Activated naive CD4-positive, alpha-beta T cell treated with anti-CD3 and anti-CD28 coated beads, Interleukin-2, amount 10 ng/mL, durations not matched to agents 7 days and 5 days (primary cell): Measurements from ENCODE around the gene ADAT3.
A peak's percentile ranks its signal among the peaks of the same experiment; 100 is the strongest.

Experiments used
- CTCF ChIA-PET: fragments of 350-600 bp; sonication (Branson Sonifier 250); formaldehyde crosslinking; loops from one replicate; lab custom pipeline; 2021; ENCODE audit warnings: antibody characterized with exemption; lab: Charles Lee
- DNase-seq: peaks from one replicate; pipeline ENCODE4 v3.0.0-alpha.2; 2020
- H3K27ac Mint-ChIP-seq: one replicate; pipeline ENCODE4 v1.8.0; 2021; ENCODE audit warnings: mild to moderate bottlenecking, moderate library complexity, mixed read lengths
- H3K27me3 Mint-ChIP-seq: one replicate; pipeline ENCODE4 v1.8.0; 2021; ENCODE audit warnings: mild to moderate bottlenecking, mixed read lengths
- H3K36me3 Mint-ChIP-seq: one replicate; pipeline ENCODE4 v1.8.0; 2021; ENCODE audit warnings: mixed read lengths
- H3K4me1 Mint-ChIP-seq: one replicate; pipeline ENCODE4 v1.8.0; 2021; ENCODE audit warnings: mixed read lengths
- H3K4me3 Mint-ChIP-seq: one replicate; pipeline ENCODE4 v1.8.0; 2021; ENCODE audit warnings: mild to moderate bottlenecking, moderate library complexity, mixed read lengths
- H3K9me3 Mint-ChIP-seq: one replicate; pipeline ENCODE4 v1.8.0; 2021; ENCODE audit warnings: mixed read lengths

Gene ADAT3

GRCh38 chr19:1920644-1921043 is 15.4 kb downstream of the ADAT3 start:
- H3K27ac Mint-ChIP-seq = peak overlapping the region; percentile 49
- CTCF ChIA-PET = no interaction called here
- DNase-seq = no peak
- H3K4me1 Mint-ChIP-seq = peaks cover 23% of the 10 kb centered on the region
- no peaks in the 10 kb centered on the region for H3K27me3 Mint-ChIP-seq
- H3K4me3 Mint-ChIP-seq = no peak overlapping the region
- no peaks in the 10 kb centered on the region for H3K9me3 Mint-ChIP-seq
- H3K36me3 Mint-ChIP-seq = peaks cover 14% of the 10 kb centered on the region

GRCh38 chr19:1921326-1921725 is 16.1 kb downstream of the ADAT3 start:
- no peak for DNase-seq
- Mint-ChIP-seq H3K4me1 (peaks cover 23% of the 10 kb centered on the region), H3K4me3 (no peak overlapping the region), H3K27ac (no peak overlapping the region), H3K9me3 (no peaks in the 10 kb centered on the region), H3K36me3 (peaks cover 14% of the 10 kb centered on the region), H3K27me3 (no peaks in the 10 kb centered on the region)
- CTCF ChIA-PET = no interaction called here

- DNase-seq = no peak
- Mint-ChIP-seq H3K27me3 (no peaks in the 10 kb centered on the region), H3K4me1 (peaks cover 26% of the 10 kb centered on the region), H3K4me3 (no peak overlapping the region), H3K9me3 (no peaks in the 10 kb centered on the region), H3K36me3 (peaks cover 14% of the 10 kb centered on the region), H3K27ac (peak overlapping the region; percentile 71)
- CTCF ChIA-PET = no interaction called here
These were observed 16.6 kb downstream of the ADAT3 start for GRCh38 chr19:1921825-1922224.

GRCh38 chr19:1922803-1923202 is 17.6 kb downstream of the ADAT3 start:
- peaks cover 36% of the 10 kb centered on the region for H3K4me1 Mint-ChIP-seq
- peak overlapping the region; percentile 87 for H3K27ac Mint-ChIP-seq
- no peak overlapping the region for H3K4me3 Mint-ChIP-seq
- peaks cover 3% of the 10 kb centered on the region for H3K9me3 Mint-ChIP-seq
- H3K36me3 Mint-ChIP-seq = peaks cover 11% of the 10 kb centered on the region
- H3K27me3 Mint-ChIP-seq = peaks cover 2% of the 10 kb centered on the region
- CTCF ChIA-PET = interaction anchor here (1.1 to 1.9 kb wide), 3 partner anchors 14 to 25 kb away, joined by 3 to 10 read pairs (median 4); no protein-coding TSS in a partner anchor
- no peak for DNase-seq

- Mint-ChIP-seq H3K4me3 (no peak overlapping the region), H3K27me3 (peaks cover 4% of the 10 kb centered on the region), H3K9me3 (peaks cover 4% of the 10 kb centered on the region), H3K27ac (peak overlapping the region; percentile 87), H3K36me3 (peaks cover 9% of the 10 kb centered on the region), H3K4me1 (peaks cover 41% of the 10 kb centered on the region)
- peak; percentile 65 for DNase-seq
- CTCF ChIA-PET = interaction anchor here (1.1 to 1.9 kb wide), 3 partner anchors 13 to 26 kb away, joined by 3 to 10 read pairs (median 4); no protein-coding TSS in a partner anchor
These were observed 18.1 kb downstream of the ADAT3 start for GRCh38 chr19:1923319-1923718.

- CTCF ChIA-PET = interaction anchor here (1.9 kb wide), 1 partner anchor 27 kb away, joined by 10 read pairs; no protein-coding TSS in a partner anchor
- no peak for DNase-seq
- Mint-ChIP-seq H3K4me1 (peaks cover 50% of the 10 kb centered on the region), H3K36me3 (peaks cover 8% of the 10 kb centered on the region), H3K27me3 (peaks cover 10% of the 10 kb centered on the region), H3K4me3 (no peak overlapping the region), H3K9me3 (peaks cover 4% of the 10 kb centered on the region), H3K27ac (peak overlapping the region; percentile 55)
These were observed 19.2 kb downstream of the ADAT3 start for GRCh38 chr19:1924320-1924961.

- no peak overlapping the region for H3K27ac Mint-ChIP-seq
- peaks cover 58% of the 10 kb centered on the region for H3K4me1 Mint-ChIP-seq
- peaks cover 4% of the 10 kb centered on the region for H3K9me3 Mint-ChIP-seq
- peaks cover 21% of the 10 kb centered on the region for H3K27me3 Mint-ChIP-seq
- no peak for DNase-seq
- H3K36me3 Mint-ChIP-seq = peaks cover 5% of the 10 kb centered on the region
- H3K4me3 Mint-ChIP-seq = no peak overlapping the region
- CTCF ChIA-PET = no interaction called here
These were observed 20.3 kb downstream of the ADAT3 start for GRCh38 chr19:1925544-1925943.

- Mint-ChIP-seq H3K27ac (peak overlapping the region; percentile 5), H3K4me1 (peaks cover 44% of the 10 kb centered on the region), H3K27me3 (peaks cover 36% of the 10 kb centered on the region), H3K36me3 (peaks cover 16% of the 10 kb centered on the region), H3K4me3 (peak overlapping the region; percentile 71), H3K9me3 (peaks cover 16% of the 10 kb centered on the region)
- peak; percentile 84 for DNase-seq
- CTCF ChIA-PET = interaction anchor here (0.6 to 2.3 kb wide), 10 partner anchors 13 to 232 kb away, joined by 3 to 10 read pairs (median 3); no protein-coding TSS in a partner anchor
These were observed 24.0 kb downstream of the ADAT3 start for GRCh38 chr19:1929021-1929742.

- no peak for DNase-seq
- H3K36me3 Mint-ChIP-seq = peaks cover 24% of the 10 kb centered on the region
- peaks cover 36% of the 10 kb centered on the region for H3K27me3 Mint-ChIP-seq
- peaks cover 50% of the 10 kb centered on the region for H3K4me1 Mint-ChIP-seq
- H3K9me3 Mint-ChIP-seq = peaks cover 22% of the 10 kb centered on the region
- peak overlapping the region; percentile 42 for H3K27ac Mint-ChIP-seq
- H3K4me3 Mint-ChIP-seq = no peak overlapping the region
- CTCF ChIA-PET = interaction anchor here (2.3 kb wide), 1 partner anchor 34 kb away, joined by 10 read pairs; no protein-coding TSS in a partner anchor
These were observed 26.2 kb downstream of the ADAT3 start for GRCh38 chr19:1931445-1931844.

GRCh38 chr19:1932395-1932794 is 27.2 kb downstream of the ADAT3 start:
- Mint-ChIP-seq H3K4me1 (peaks cover 43% of the 10 kb centered on the region), H3K9me3 (peaks cover 22% of the 10 kb centered on the region), H3K27ac (no peak overlapping the region), H3K27me3 (peaks cover 36% of the 10 kb centered on the region), H3K4me3 (no peak overlapping the region), H3K36me3 (peaks cover 26% of the 10 kb centered on the region)
- CTCF ChIA-PET = no interaction called here
- no peak for DNase-seq

- H3K36me3 Mint-ChIP-seq = peaks cover 25% of the 10 kb centered on the region
These were observed 28.0 kb downstream of the ADAT3 start for GRCh38 chr19:1933244-1933643.

GRCh38 chr19:1933942-1934341 is 28.7 kb downstream of the ADAT3 start:
- Mint-ChIP-seq H3K4me1 (peaks cover 37% of the 10 kb centered on the region), H3K27ac (peak overlapping the region; percentile 1), H3K27me3 (peaks cover 31% of the 10 kb centered on the region), H3K4me3 (no peak overlapping the region), H3K36me3 (peaks cover 25% of the 10 kb centered on the region), H3K9me3 (peaks cover 17% of the 10 kb centered on the region)
- CTCF ChIA-PET = no interaction called here
- DNase-seq = no peak

More at GRCh38 chr19:1933244-1933643, 28.0 kb downstream of the ADAT3 start:
- Mint-ChIP-seq H3K27ac (no peak overlapping the region), H3K4me1 (peaks cover 41% of the 10 kb centered on the region), H3K4me3 (no peak overlapping the region), H3K27me3 (peaks cover 32% of the 10 kb centered on the region), H3K9me3 (peaks cover 17% of the 10 kb centered on the region)
- CTCF ChIA-PET = interaction anchor here (0.8 kb wide), 1 partner anchor 13 kb away, joined by 3 read pairs; no protein-coding TSS in a partner anchor
- no peak for DNase-seq

- H3K4me3 Mint-ChIP-seq = no peak overlapping the region
- DNase-seq = peak; percentile 37
- peaks cover 17% of the 10 kb centered on the region for H3K9me3 Mint-ChIP-seq
These were observed 30.4 kb downstream of the ADAT3 start for GRCh38 chr19:1935484-1936208.

GRCh38 chr19:1936430-1936829 is 31.2 kb downstream of the ADAT3 start:
- peaks cover 36% of the 10 kb centered on the region for H3K4me1 Mint-ChIP-seq
- peaks cover 31% of the 10 kb centered on the region for H3K36me3 Mint-ChIP-seq
- H3K27me3 Mint-ChIP-seq = peaks cover 16% of the 10 kb centered on the region
- peaks cover 17% of the 10 kb centered on the region for H3K9me3 Mint-ChIP-seq
- no peak overlapping the region for H3K27ac Mint-ChIP-seq
- no peak for DNase-seq
- CTCF ChIA-PET = interaction anchor here (1.3 to 1.4 kb wide), 2 partner anchors 13 to 39 kb away, joined by 3 to 4 read pairs; no protein-coding TSS in a partner anchor
- no peak overlapping the region for H3K4me3 Mint-ChIP-seq

More at GRCh38 chr19:1935484-1936208, 30.4 kb downstream of the ADAT3 start:
- Mint-ChIP-seq H3K36me3 (peaks cover 31% of the 10 kb centered on the region), H3K4me1 (peaks cover 36% of the 10 kb centered on the region), H3K27ac (no peak overlapping the region), H3K27me3 (peaks cover 19% of the 10 kb centered on the region)
- CTCF ChIA-PET = interaction anchor here (1.3 to 1.4 kb wide), 2 partner anchors 12 to 38 kb away, joined by 3 to 4 read pairs; no protein-coding TSS in a partner anchor
